Esophagus squamous epithelium (tissue), 5 donors: ENCODE results near the gene KLF11. TPM values are rescaled to one million over a fixed set of nuclear protein-coding genes. Genes with fewer than 3 reads are reported as not detected.
A peak's percentile ranks its signal among the peaks of the same experiment; 100 is the strongest.
"Not testable (repeated sequence)": the region's sequence is repeated elsewhere in the genome, so short reads cannot be mapped to it uniquely, and the experiment has no call there.

Experiments used
- DNase-seq: peaks from one replicate; lab custom pipeline; 2025; lab: John Stamatoyannopoulos, UW
- H3K27ac ChIP-seq, 4 donors: fragments of 200-600 bp; sonication (generic); one replicate each; pipeline ENCODE4 v1.5.1; 2016 to 2019; ENCODE audit warnings: mild to moderate bottlenecking in 1 of 4
- H3K27me3 ChIP-seq, 4 donors: fragments of 200-600 bp; sonication (generic); 1 replicate in 3 of 4; 2 replicates in 1 of 4; pipeline versions ENCODE4 v1.5.1 to v1.6.0; 2017 to 2021; ENCODE audit warnings: antibody characterized with exemption in 1 of 4
- H3K36me3 ChIP-seq, 3 donors: fragments of 200-600 bp; sonication (generic); one replicate each; pipeline ENCODE4 v1.5.1; 2016 to 2019
- H3K4me1 ChIP-seq, 3 donors: fragments of 200-600 bp; sonication (generic); one replicate each; pipeline ENCODE4 v1.5.1; 2017 to 2019
- H3K4me3 ChIP-seq, 4 donors: fragments of 200-600 bp; sonication (generic); 1 replicate in 3 of 4; 2 replicates in 1 of 4; pipeline ENCODE4 v1.5.1; 2016 to 2019; ENCODE audit warnings: mild to moderate bottlenecking in 2 of 4, moderate library complexity in 1 of 4
- H3K9me3 ChIP-seq, 3 donors: fragments of 200-600 bp; sonication (generic); one replicate each; pipeline ENCODE4 v1.5.1; 2016 to 2019
- POLR2A ChIP-seq, 4 donors: fragments of 450-650 bp; IDR thresholded peaks; one replicate each; pipeline ENCODE4 v1.6.1; 2017; ENCODE audit warnings: antibody characterized with exemption in 4 of 4, mild to moderate bottlenecking in 4 of 4, moderate library complexity in 3 of 4
- WGBS, 2 donors: methylation state at CpG; one replicate each; pipeline ENCODE4 v1.1.5; 2018; 5-methylcytosine and 5-hydroxymethylcytosine counted together
- intact Hi-C: fragments of 100-400 bp; cut with DNase I; formaldehyde crosslinking; loops from one replicate; pipeline ENCODE4 v1.15.0; 2022
- total RNA-seq, 4 donors: library from RNA; depleted of rRNA; stranded (reverse); fragments of >200 nt; gene quantifications; one replicate each; pipeline ENCODE4 v1.1.0, GENCODE V29; 2016
- TF ChIP-seq, protein P1 (sequence below), 6 experiments: fragments of 450-650 bp in 4 of 6; fragments of 200-600 bp in 2 of 6; sonication (generic) in 2 of 6; IDR thresholded peaks; one replicate each; pipeline ENCODE4 v1.5.1; 2016 to 2019; ENCODE audit warnings: antibody characterized with exemption in 6 of 6, mild to moderate bottlenecking in 4 of 6, moderate library complexity in 4 of 6
- donor health status: DM: yes; HTN: yes; CAD: no.

Gene KLF11
- total RNA-seq, 4 donors from 2014 or later = 2.2 to 13.2 (median 8.2) TPM

DNA sequence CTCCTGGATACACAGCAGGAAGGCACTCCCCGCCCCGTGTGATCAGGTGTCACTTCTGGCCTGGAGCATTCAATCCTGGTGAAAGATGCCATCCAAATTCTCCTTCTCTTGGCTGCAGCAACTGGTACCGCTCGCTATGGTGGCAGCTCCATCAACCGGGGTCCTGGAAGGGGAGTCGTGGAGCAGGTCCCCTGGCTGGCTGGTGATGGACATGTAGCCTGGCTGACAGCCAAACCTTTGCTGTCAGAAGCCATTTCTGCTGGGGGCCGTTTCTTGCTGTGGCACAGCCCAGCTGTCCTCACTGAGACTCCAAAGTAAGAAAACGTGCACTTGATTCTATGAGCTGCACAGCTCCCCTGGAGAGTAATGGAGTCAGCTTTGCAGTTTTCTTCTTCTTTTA is 44.0 kb downstream of the KLF11 start:
- Histone ChIP-seq H3K4me1 (peaks cover 0 to 11% (median 6%) of the 10 kb centered on the region in 3 donors), H3K27ac (no peak overlapping the region), H3K36me3 (no peaks in the 10 kb centered on the region), H3K4me3 (no peak overlapping the region), H3K27me3 (peaks cover 0 to 67% (median 7%) of the 10 kb centered on the region in 4 donors), H3K9me3 (no peaks in the 10 kb centered on the region)
- no peak for DNase-seq
- intact Hi-C loops = no loop called here
- TF ChIP-seq, protein P1, sequence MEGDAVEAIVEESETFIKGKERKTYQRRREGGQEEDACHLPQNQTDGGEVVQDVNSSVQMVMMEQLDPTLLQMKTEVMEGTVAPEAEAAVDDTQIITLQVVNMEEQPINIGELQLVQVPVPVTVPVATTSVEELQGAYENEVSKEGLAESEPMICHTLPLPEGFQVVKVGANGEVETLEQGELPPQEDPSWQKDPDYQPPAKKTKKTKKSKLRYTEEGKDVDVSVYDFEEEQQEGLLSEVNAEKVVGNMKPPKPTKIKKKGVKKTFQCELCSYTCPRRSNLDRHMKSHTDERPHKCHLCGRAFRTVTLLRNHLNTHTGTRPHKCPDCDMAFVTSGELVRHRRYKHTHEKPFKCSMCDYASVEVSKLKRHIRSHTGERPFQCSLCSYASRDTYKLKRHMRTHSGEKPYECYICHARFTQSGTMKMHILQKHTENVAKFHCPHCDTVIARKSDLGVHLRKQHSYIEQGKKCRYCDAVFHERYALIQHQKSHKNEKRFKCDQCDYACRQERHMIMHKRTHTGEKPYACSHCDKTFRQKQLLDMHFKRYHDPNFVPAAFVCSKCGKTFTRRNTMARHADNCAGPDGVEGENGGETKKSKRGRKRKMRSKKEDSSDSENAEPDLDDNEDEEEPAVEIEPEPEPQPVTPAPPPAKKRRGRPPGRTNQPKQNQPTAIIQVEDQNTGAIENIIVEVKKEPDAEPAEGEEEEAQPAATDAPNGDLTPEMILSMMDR (IDR thresholded peaks at IDR 0.05) = no peak
- 41 to 60% methylated on average over 1 to 4 of the region's 8 CpGs for WGBS, 2 donors

GRCh38 chr2:10089565-10090190 is 46.3 kb downstream of the KLF11 start:
- Histone ChIP-seq H3K4me3 (no peak overlapping the region), H3K27ac (no peak overlapping the region), H3K36me3 (no peaks in the 10 kb centered on the region), H3K27me3 (peaks cover 0 to 67% (median 4%) of the 10 kb centered on the region in 4 donors), H3K4me1 (peaks cover 0 to 14% (median 6%) of the 10 kb centered on the region in 3 donors), H3K9me3 (no peaks in the 10 kb centered on the region)
- intact Hi-C loops = no loop called here
- 50 to 62% methylated on average over 5 of the region's 5 CpGs for WGBS, 2 donors
- no peak for DNase-seq
- TF ChIP-seq, protein P1 (IDR thresholded peaks at IDR 0.05) = no peak
- TF ChIP-seq POLR2A (IDR thresholded peaks at IDR 0.05) = no peak

DNA sequence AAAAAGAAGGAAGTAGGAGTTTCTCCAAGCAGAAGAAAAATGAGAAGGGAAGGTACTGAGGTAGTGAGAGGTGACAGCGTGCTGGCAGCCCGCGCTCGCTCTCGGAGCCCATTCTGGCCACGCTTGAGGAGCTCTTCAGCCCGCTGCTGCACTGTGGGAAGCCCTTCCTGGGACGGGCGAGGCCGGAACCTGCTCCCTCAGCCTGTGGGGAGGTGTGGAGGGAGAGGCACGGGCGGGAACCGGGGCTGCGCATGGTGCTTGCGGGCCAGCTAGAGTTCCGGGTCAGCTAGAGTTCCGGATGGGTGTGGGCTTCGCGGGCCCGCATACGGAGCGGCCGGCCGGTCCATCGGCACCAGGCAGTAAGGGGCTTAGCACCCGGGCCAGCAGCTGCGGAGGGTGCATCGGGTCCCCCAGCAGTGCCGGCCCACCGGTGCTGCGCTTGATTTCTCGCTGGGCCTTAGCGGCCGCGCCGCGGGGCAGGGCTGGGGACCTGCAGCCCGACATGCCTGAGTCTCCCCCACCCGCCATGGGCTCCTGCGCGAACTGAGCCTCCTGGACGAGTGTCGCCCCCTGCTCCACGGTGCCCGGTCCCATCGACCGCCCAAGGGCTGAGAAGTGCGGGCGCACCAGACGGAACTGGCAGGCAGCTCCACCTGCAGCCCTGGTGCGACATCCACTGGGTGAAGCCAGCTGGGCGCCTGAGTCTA is 48.0 kb downstream of the KLF11 start:
- Histone ChIP-seq H3K4me3 (peak overlapping the region in 3 of 4 donors; percentile 36 to 63 (median 40)), H3K36me3 (no peaks in the 10 kb centered on the region), H3K27me3 (peaks cover 0 to 60% (median 4%) of the 10 kb centered on the region in 4 donors), H3K4me1 (peaks cover 0 to 30% (median 15%) of the 10 kb centered on the region in 3 donors), H3K9me3 (no peaks in the 10 kb centered on the region), H3K27ac (no peak overlapping the region)
- TF ChIP-seq, protein P1 (IDR thresholded peaks at IDR 0.05) = no peak
- TF ChIP-seq POLR2A (IDR thresholded peaks at IDR 0.05) = no peak
- 13 to 45% methylated on average over 5 to 10 of the region's 52 CpGs for WGBS, 2 donors
- intact Hi-C loops = no loop called here
- DNase-seq = no peak

DNA sequence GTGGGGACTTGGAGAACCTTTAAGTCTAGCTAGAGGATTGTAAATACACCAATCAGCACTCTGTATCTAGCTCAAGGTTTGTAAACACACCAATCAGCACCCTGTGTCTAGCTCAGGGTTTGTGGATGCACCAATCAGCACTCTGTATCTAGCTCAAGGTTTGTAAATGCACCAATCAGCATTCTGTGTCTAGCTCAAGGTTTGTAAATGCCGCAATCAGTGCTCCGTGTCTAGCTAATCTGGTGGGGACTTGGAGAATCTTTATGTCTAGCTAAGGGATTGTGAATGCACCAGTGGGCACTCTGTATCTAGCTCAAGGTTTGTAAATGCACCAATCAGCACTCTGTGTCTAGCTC is 48.5 kb downstream of the KLF11 start:
- DNase-seq, H3K27ac ChIP-seq, H3K9me3 ChIP-seq, intact Hi-C loops, H3K36me3 ChIP-seq: not testable (repeated sequence)
- H3K27me3 ChIP-seq = peaks cover 0 to 60% (median 4%) of the 10 kb centered on the region in 4 donors
- WGBS, 2 donors = 96 to 100% methylated on average over 2 of the region's 2 CpGs
- peaks cover 0 to 35% (median 18%) of the 10 kb centered on the region in 3 donors for H3K4me1 ChIP-seq
- peak overlapping the region in 2 of 4 donors; percentile 40 to 63 for H3K4me3 ChIP-seq

DNA sequence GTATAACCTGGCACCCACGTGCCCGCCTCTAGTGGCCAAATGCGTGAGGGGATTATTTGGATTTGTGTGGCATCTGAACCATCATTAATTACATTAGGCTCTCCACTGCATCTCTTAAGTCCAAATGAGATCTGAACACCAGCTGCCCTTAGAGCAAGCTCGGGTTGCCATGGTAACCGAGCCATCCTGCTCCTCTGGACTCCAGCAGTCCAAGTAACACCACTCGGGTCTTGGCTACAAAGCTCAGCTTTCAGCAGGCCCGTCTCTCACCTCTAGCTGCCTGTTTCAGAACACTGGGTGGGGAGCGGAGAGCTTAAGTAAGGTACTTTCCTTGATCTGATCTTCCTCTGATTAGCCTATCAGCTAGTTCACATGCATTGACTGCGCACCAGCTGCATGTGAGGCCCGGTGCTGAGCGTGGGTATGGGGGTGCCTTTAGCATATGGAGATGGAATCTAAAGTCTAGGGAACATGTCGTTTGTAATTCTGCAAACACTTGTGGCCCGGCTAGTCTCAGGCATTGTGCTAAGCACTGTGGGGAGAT is 51.0 kb downstream of the KLF11 start:
- TF ChIP-seq, protein P1 (IDR thresholded peaks at IDR 0.05) = no peak
- no peak for TF ChIP-seq POLR2A (IDR thresholded peaks at IDR 0.05)
- 62 to 70% methylated on average over 9 to 11 of the region's 13 CpGs for WGBS, 2 donors
- H3K27me3 ChIP-seq = peaks cover 0 to 57% (median 4%) of the 10 kb centered on the region in 4 donors

More for the DNA sequence above, 51.0 kb downstream of the KLF11 start:
- DNase-seq = no peak
- no peak overlapping the region for H3K4me3 ChIP-seq
- H3K27ac ChIP-seq = no peak overlapping the region
- H3K36me3 ChIP-seq = no peaks in the 10 kb centered on the region
- no peaks in the 10 kb centered on the region for H3K9me3 ChIP-seq
- H3K4me1 ChIP-seq = peaks cover 0 to 42% (median 18%) of the 10 kb centered on the region in 3 donors
- intact Hi-C loops = no loop called here
